ENCODE measurements around the gene ANKRD33B. TPM values are rescaled to one million over a fixed set of nuclear protein-coding genes. Genes with fewer than 3 reads are reported as not detected.

ANKRD33B gene
- total and polyA plus RNA-seq, 2 of the 8 experiments (the other 6 are each of a cell fraction or from before 2014, with no cell fraction given), result 6.9 to 20.6 TPM

DNA sequence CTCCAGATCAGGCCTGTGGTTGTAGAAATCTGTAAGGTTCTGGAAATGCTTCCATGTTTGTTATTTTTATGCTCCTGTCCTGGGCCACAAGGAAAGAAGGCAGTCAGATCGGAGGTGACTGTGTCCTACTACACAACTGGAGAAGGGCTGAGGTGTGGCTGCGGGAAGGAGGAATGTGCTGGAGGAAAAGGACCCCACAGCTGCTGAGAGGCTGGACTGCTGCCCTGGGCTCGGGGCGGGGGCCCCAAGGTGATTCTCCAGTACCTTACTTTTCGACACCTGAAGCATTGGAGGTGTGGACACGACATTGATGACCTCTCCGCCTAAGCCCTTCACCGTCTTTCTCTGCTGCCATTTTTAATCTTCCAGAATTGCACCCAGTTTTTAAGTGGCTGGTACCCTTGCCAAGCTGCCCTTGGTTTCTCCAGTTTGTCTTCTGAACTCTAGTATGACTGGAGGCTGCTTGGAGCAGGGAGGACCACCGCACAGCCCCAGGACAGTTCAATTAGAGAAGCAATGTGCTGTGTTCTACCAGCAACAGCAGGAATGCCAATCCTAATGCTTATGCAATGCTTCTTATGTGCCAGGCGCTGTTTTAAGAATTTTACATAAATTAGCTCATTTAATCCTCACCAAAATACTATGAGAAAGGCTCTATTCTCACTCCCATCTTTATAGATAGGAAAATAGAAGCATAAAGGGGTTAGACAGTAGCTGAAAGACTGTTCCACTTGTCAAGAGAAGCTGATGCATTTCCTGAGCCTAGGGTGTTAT is 13.5 kb upstream of the ANKRD33B start:
- Histone ChIP-seq H3K18ac (ENCODE audit: extremely low read depth, low read length) (peak overlapping the region; percentile 60), H4K20me1 (replicated peaks in 1 of 2; ENCODE audit: control insufficient read depth in 1 of 2, insufficient read depth in 2 of 2, low read length in 2 of 2) (peaks cover 0 to 2% of the 10 kb centered on the region in 2 experiments), H3K4me3 (ENCODE audit: extremely low read depth in 1 of 4, insufficient read depth in 2 of 4, low read depth in 3 of 4, low read length in 4 of 4) (no peak overlapping the region; a peak in 1 of 8 replicates), H2BK15ac (ENCODE audit: low read length) (no peak overlapping the region), H3K23ac (ENCODE audit: insufficient read length) (no peak overlapping the region), H2BK5ac (ENCODE audit: low read depth, low read length) (peak overlapping the region; percentile 88), H4K5ac (ENCODE audit: insufficient read length, low read depth, low read length) (peak overlapping the region; percentile 51), H2BK120ac (replicated peaks; ENCODE audit: low read depth, low read length) (peak overlapping the region; percentile 63), H4K91ac (replicated peaks; ENCODE audit: insufficient read length, low read length) (peak overlapping the region; percentile 87), H3K36me3 (ENCODE audit: control insufficient read depth in 2 of 4, insufficient read depth in 4 of 4, low read length in 3 of 4) (no peaks in the 10 kb centered on the region), H2BK20ac (ENCODE audit: low read length) (peak overlapping the region; percentile 81; the same call in 1 of the 2 replicates), H3K79me2 (ENCODE audit: control insufficient read depth in 1 of 2, insufficient read depth in 2 of 2, low read length in 2 of 2) (no peaks in the 10 kb centered on the region), H3K4me1 (replicated peaks in 1 of 4; ENCODE audit: control insufficient read depth in 3 of 4, insufficient read depth in 4 of 4, low read length in 3 of 4) (peaks cover 9 to 28% (median 11%) of the 10 kb centered on the region in 4 experiments), H3K14ac (ENCODE audit: insufficient read length) (no peak overlapping the region), H3K9me3 (ENCODE audit: insufficient read depth in 2 of 2, low read depth in 1 of 2, low read length in 1 of 2) (peaks cover 6 to 8% of the 10 kb centered on the region in 2 experiments; a peak in 2 of 4 replicates), H3K79me1 (ENCODE audit: low read depth, low read length) (no peaks in the 10 kb centered on the region), H3K4ac (replicated peaks; ENCODE audit: insufficient read length, low read depth, low read length) (no peak overlapping the region), H2AFZ (ENCODE audit: low read length) (no peak overlapping the region), H3K23me2 (ENCODE audit: low read depth, low read length) (no peaks in the 10 kb centered on the region; the same call in 1 of the 2 replicates), H3K27ac (ENCODE audit: low read depth, low read length) (peak overlapping the region; percentile 85), H4K8ac (ENCODE audit: extremely low read depth, insufficient read depth, low read length) (peak overlapping the region; percentile 16; the same call in 1 of the 2 replicates), H3K27me3 (replicated peaks in 1 of 4; ENCODE audit: control insufficient read depth in 3 of 4, extremely low read depth in 1 of 4, insufficient read depth in 3 of 4, low read length in 3 of 4) (no peaks in the 10 kb centered on the region), H2BK12ac (ENCODE audit: low read depth, low read length) (peak overlapping the region; percentile 98), H3K9ac (replicated peaks in 1 of 4; ENCODE audit: extremely low read depth in 1 of 4, low read depth in 3 of 4, low read length in 3 of 4) (no peak overlapping the region; a peak in 1 of 7 replicates), H3K4me2 (ENCODE audit: insufficient read depth in 1 of 2, low read depth in 2 of 2, low read length in 2 of 2) (0 out of 4 replicates have a peak overlapping the region, but pooled peaks of 1 of the 2 experiments have one; percentile 50), H2AK5ac (ENCODE audit: low read depth, low read length) (peak overlapping the region; percentile 93), H3K56ac (replicated peaks; ENCODE audit: insufficient read length, low read depth, low read length) (no peak overlapping the region)
- ChIA-PET CTCF (ENCODE audit: partially characterized antibody) (interaction anchor here (0.5 to 4.0 kb wide), 16 partner anchors 9 to 121 kb away, joined by 3 to 33 read pairs (median 4); no protein-coding TSS in a partner anchor), POLR2A (ENCODE audit: partially characterized antibody) (interaction anchor here (0.7 to 2.3 kb wide), 11 partner anchors 11 to 197 kb away, joined by 3 to 10 read pairs (median 3); partner anchors contain the start of genes ANKRD33B and MARCHF6)
- TF ChIP-seq, protein P1, sequence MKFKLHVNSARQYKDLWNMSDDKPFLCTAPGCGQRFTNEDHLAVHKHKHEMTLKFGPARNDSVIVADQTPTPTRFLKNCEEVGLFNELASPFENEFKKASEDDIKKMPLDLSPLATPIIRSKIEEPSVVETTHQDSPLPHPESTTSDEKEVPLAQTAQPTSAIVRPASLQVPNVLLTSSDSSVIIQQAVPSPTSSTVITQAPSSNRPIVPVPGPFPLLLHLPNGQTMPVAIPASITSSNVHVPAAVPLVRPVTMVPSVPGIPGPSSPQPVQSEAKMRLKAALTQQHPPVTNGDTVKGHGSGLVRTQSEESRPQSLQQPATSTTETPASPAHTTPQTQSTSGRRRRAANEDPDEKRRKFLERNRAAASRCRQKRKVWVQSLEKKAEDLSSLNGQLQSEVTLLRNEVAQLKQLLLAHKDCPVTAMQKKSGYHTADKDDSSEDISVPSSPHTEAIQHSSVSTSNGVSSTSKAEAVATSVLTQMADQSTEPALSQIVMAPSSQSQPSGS (IDR thresholded peaks at IDR 0.05; ENCODE audit: low read length), result no peak
- no peak for TF ChIP-seq BACH1 (IDR thresholded peaks at IDR 0.05; ENCODE audit: low read length)
- TF ChIP-seq CHD2 (IDR thresholded peaks at IDR 0.05; ENCODE audit: low read length), result no peak
- TF ChIP-seq, protein P2, sequence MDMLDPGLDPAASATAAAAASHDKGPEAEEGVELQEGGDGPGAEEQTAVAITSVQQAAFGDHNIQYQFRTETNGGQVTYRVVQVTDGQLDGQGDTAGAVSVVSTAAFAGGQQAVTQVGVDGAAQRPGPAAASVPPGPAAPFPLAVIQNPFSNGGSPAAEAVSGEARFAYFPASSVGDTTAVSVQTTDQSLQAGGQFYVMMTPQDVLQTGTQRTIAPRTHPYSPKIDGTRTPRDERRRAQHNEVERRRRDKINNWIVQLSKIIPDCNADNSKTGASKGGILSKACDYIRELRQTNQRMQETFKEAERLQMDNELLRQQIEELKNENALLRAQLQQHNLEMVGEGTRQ (IDR thresholded peaks at IDR 0.05; ENCODE audit: low read length), result no peak
- no peak for TF ChIP-seq SIN3A (conservative IDR thresholded peaks at IDR 0.05 in 1 of 2, IDR thresholded peaks at IDR 0.05 in 1 of 2; ENCODE audit: low read depth in 1 of 2, low read length in 2 of 2)
- TF ChIP-seq BRCA1 (IDR thresholded peaks at IDR 0.05; ENCODE audit: low read depth, low read length), result no peak
- DNase-seq (ENCODE audit: low read depth in 1 of 2, low spot score in 2 of 2) (no peak), FAIRE-seq (no peak)
- 75% methylated on average over 10 of the region's 10 CpGs; no CpG with 5 or more reads in 1 of the 2 experiments for WGBS, 2 experiments (ENCODE audit: extremely low coverage in 1 of 2, insufficient coverage in 1 of 2, insufficient read length in 1 of 2, insufficient replicate concordance in 2 of 2, low coverage in 1 of 2, low lambda C conversion rate in 2 of 2, missing lambda C conversion rate in 1 of 2)
